ENCODE data around the gene ANKRD6. TPM values are rescaled to one million over a fixed set of nuclear protein-coding genes. Genes with fewer than 3 reads are reported as not detected.

Gene ANKRD6
- total RNA-seq, 1 experiment from 2014 or later: 5.6 TPM

DNA sequence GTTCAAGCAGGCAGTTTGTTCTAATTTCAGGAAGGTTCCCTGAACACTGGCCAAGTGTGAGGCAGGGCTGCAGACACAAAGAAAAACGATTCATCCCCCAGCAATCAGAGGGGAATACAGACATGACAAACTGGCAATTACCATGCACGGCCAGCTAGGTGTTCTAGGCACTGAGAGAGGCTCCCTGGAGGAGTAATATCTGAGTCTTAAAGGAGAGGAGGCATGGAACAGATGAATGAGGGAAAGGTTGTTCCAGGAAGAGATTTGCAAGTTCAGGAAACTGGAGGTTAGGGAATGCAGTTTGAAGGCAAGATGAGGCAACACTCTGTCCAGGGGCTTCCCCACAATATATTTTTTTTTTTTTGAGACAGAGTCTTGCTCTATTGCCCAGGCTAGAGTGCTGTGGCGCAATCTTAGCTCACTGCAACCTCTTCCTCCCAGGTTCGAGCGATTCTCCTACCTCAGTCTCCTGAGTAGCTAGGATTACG, 32.0 kb upstream of the ANKRD6 start:
- H3K9me3 ChIP-seq (ENCODE audit: control insufficient read depth, low read depth, low read length): no peaks in the 10 kb centered on the region
- H3K9me3 Mint-ChIP-seq: no peaks in the 10 kb centered on the region; a peak in 1 of 5 replicates
- no peak overlapping the region for H3K18ac ChIP-seq (ENCODE audit: insufficient read length, low read depth, low read length)
- no peak overlapping the region for H3K27ac Mint-ChIP-seq
- H2BK120ac ChIP-seq (ENCODE audit: low read depth, low read length, poor library complexity, severe bottlenecking): no peak overlapping the region
- H4K5ac ChIP-seq (ENCODE audit: insufficient read length, low read depth, low read length): no peak overlapping the region
- no peaks in the 10 kb centered on the region for H4K20me1 ChIP-seq (ENCODE audit: control insufficient read depth, insufficient read depth, insufficient read length)
- TF ChIP-seq CTCF (conservative IDR thresholded peaks at IDR 0.05): no peak
- H3K27me3 Mint-ChIP-seq (ENCODE audit: low read depth): no peaks in the 10 kb centered on the region; the same call in 1 of the 2 replicates
- no peak for DNase-seq
- no peaks in the 10 kb centered on the region for H3K79me1 ChIP-seq (ENCODE audit: insufficient read depth, low read depth, low read length, poor library complexity, severe bottlenecking)
- H2BK12ac ChIP-seq (ENCODE audit: insufficient read length, low read depth, low read length): no peak overlapping the region
- H3K4me2 ChIP-seq (ENCODE audit: insufficient read depth, insufficient read length, low read length): no peak overlapping the region
- no CpG with 5 or more reads among the region's 6 CpGs for WGBS (ENCODE audit: extremely low coverage, insufficient read length, low lambda C conversion rate)
- H4K91ac ChIP-seq (ENCODE audit: insufficient read length, low read depth, low read length): no peak overlapping the region
- no peaks in the 10 kb centered on the region; a peak in 1 of 7 replicates for H3K36me3 Mint-ChIP-seq (ENCODE audit: insufficient read depth in 1 of 3, low read depth in 3 of 3)
- H3K27ac ChIP-seq (ENCODE audit: insufficient read length, low read depth, low read length): no peak overlapping the region
- H3K79me2 ChIP-seq (ENCODE audit: insufficient read depth, low read length): peaks cover 5% of the 10 kb centered on the region; the same call in 1 of the 2 replicates
- H3K4me1 Mint-ChIP-seq: peaks cover 14 to 21% of the 10 kb centered on the region in 2 experiments
- H4K8ac ChIP-seq (replicated peaks; ENCODE audit: insufficient read length, low read depth, low read length): no peak overlapping the region
- no peaks in the 10 kb centered on the region for H3K23me2 ChIP-seq (ENCODE audit: insufficient read length, low read depth, low read length, poor library complexity, severe bottlenecking)
- no peak overlapping the region for H3K9ac ChIP-seq (ENCODE audit: extremely low read depth, insufficient read length, low read length)
- no peak overlapping the region for H3T11ph ChIP-seq (ENCODE audit: low read length)
- H2BK15ac ChIP-seq (ENCODE audit: low read depth, low read length): no peak overlapping the region
- H3K4me3 Mint-ChIP-seq: no peak overlapping the region; a peak in 1 of 5 replicates
- no peak overlapping the region for H2BK20ac ChIP-seq (ENCODE audit: low read depth, low read length, poor library complexity, severe bottlenecking)
- no peak overlapping the region for H3K14ac ChIP-seq (ENCODE audit: insufficient read depth, low read length)
- H2AK5ac ChIP-seq (ENCODE audit: insufficient read length, low read length): no peak overlapping the region
- peaks cover 4% of the 10 kb centered on the region; the same call in 1 of the 2 replicates for H3K4me1 ChIP-seq (ENCODE audit: insufficient read depth, low read length)
- no peak overlapping the region for H2BK5ac ChIP-seq (ENCODE audit: insufficient read length, low read length)
- H2AFZ ChIP-seq (ENCODE audit: low read length): no peak overlapping the region
- H3K27me3 ChIP-seq (ENCODE audit: insufficient read depth, low read length): no peaks in the 10 kb centered on the region
- no peak overlapping the region for H3K56ac ChIP-seq (ENCODE audit: insufficient read length, low read depth, low read length)
- no peak overlapping the region for H3K23ac ChIP-seq (ENCODE audit: insufficient read length, low read depth, low read length)
- H3K4ac ChIP-seq (ENCODE audit: low read depth, low read length): no peak overlapping the region
